DMS114 treated with DMSO at 0.1 percent for 48 hours (cell line): ENCODE results near the gene BCL11B.

Experiments used
- DNase-seq: peaks from one replicate; lab custom pipeline; 2025; ENCODE audit not compliant: unreplicated experiment; lab: John Stamatoyannopoulos, UW

The BCL11B gene

GRCh38 chr14:99226687-99227086 is 45.3 kb downstream of the BCL11B start:
- no peak for DNase-seq

GRCh38 chr14:99225436-99226203 is 46.4 kb downstream of the BCL11B start:
- DNase-seq = no peak

GRCh38 chr14:99224948-99225347 is 47.0 kb downstream of the BCL11B start:
- DNase-seq = no peak

- DNase-seq = no peak
Measured at GRCh38 chr14:99224116-99224910, 47.7 kb downstream of the BCL11B start.

GRCh38 chr14:99221445-99221844 is 50.6 kb downstream of the BCL11B start:
- DNase-seq = no peak

- no peak for DNase-seq
Measured at GRCh38 chr14:99217066-99217955, 54.7 kb downstream of the BCL11B start.

GRCh38 chr14:99216191-99216590 is 55.8 kb downstream of the BCL11B start:
- DNase-seq = no peak

GRCh38 chr14:99215277-99215676 is 56.7 kb downstream of the BCL11B start:
- no peak for DNase-seq

- DNase-seq = no peak
Measured at GRCh38 chr14:99214701-99215100, 57.3 kb downstream of the BCL11B start.

- DNase-seq = no peak
Measured at GRCh38 chr14:99213527-99213971, 58.4 kb downstream of the BCL11B start.

GRCh38 chr14:99213101-99213500 is 58.9 kb downstream of the BCL11B start:
- DNase-seq = no peak

- DNase-seq = no peak
Measured at GRCh38 chr14:99212646-99213045, 59.4 kb downstream of the BCL11B start.

- DNase-seq = no peak
Measured at GRCh38 chr14:99212199-99212598, 59.8 kb downstream of the BCL11B start.

- DNase-seq = no peak
Measured at GRCh38 chr14:99211410-99211809, 60.6 kb downstream of the BCL11B start.

GRCh38 chr14:99210333-99210732 is 61.7 kb downstream of the BCL11B start:
- no peak for DNase-seq

GRCh38 chr14:99209409-99209808 is 62.6 kb downstream of the BCL11B start:
- no peak for DNase-seq

GRCh38 chr14:99208318-99208717 is 63.7 kb downstream of the BCL11B start:
- DNase-seq = no peak

- no peak for DNase-seq
Measured at GRCh38 chr14:99207456-99207855, 64.5 kb downstream of the BCL11B start.

- no peak for DNase-seq
Measured at GRCh38 chr14:99206090-99206489, 65.9 kb downstream of the BCL11B start.

GRCh38 chr14:99205086-99205688 is 66.8 kb downstream of the BCL11B start:
- no peak for DNase-seq

GRCh38 chr14:99203801-99204200 is 68.2 kb downstream of the BCL11B start:
- no peak for DNase-seq
